CD4-positive, alpha-beta T cell (primary cell): ENCODE results near the gene NKTR. TPM values are rescaled to one million over a fixed set of nuclear protein-coding genes. Genes with fewer than 3 reads are reported as not detected.

Experiments
- ATAC-seq: fragments of 200-7000 bp; cut with Tn5 transposase; one replicate; pipeline ENCODE4 v1.10.0; 2022; ENCODE audit warnings: mild to moderate bottlenecking; ENCODE audit not compliant: poor library complexity
- CTCF ChIA-PET: fragments of 350-600 bp; sonication (Branson Sonifier 250); formaldehyde crosslinking; loops from one replicate; lab custom pipeline; 2021; ENCODE audit warnings: antibody characterized with exemption, inconsistent platforms; lab: Charles Lee
- POLR2A ChIA-PET: fragments of 350-600 bp; sonication (Branson Sonifier 250); formaldehyde crosslinking; loops from one replicate; lab custom pipeline; 2021; ENCODE audit warnings: antibody characterized with exemption, inconsistent platforms; lab: Charles Lee
- DNase-seq, 14 experiments: peaks; one replicate each; pipeline ENCODE4 v3.0.0-alpha.2; 2013 to 2020; ENCODE audit warnings: mixed read lengths in 2 of 14
- H3K27ac ChIP-seq, 2 donors: one replicate each; pipeline versions ENCODE4 v1.5.1 to v1.7.0; 2013; ENCODE audit warnings: low read length in 2 of 2, low read depth in 1 of 2, mild to moderate bottlenecking in 1 of 2
- H3K27me3 ChIP-seq, 2 experiments: 1 replicate in 1 of 2; 2 replicates in 1 of 2; pipeline versions ENCODE4 v1.6.1 to v1.7.0; 2013; ENCODE audit warnings: low read length in 2 of 2, control low read depth in 1 of 2, mild to moderate bottlenecking in 1 of 2, moderate library complexity in 1 of 2; ENCODE audit not compliant: insufficient read depth in 2 of 2, control insufficient read depth in 1 of 2
- H3K36me3 ChIP-seq: one replicate; pipeline ENCODE4 v1.6.1; 2013; ENCODE audit warnings: low read length, control low read depth; ENCODE audit not compliant: insufficient read depth
- H3K4me1 ChIP-seq: one replicate; pipeline ENCODE4 v1.6.1; 2013; ENCODE audit warnings: low read length, control low read depth; ENCODE audit not compliant: insufficient read depth
- H3K4me3 ChIP-seq: one replicate; pipeline ENCODE4 v1.5.1; 2013; ENCODE audit warnings: mild to moderate bottlenecking, low read length, moderate library complexity
- H3K9me3 ChIP-seq, 2 experiments: 1 replicate in 1 of 2; 2 replicates in 1 of 2; pipeline versions ENCODE4 v1.6.1 to v1.7.0; 2013; ENCODE audit warnings: low read length in 2 of 2, mild to moderate bottlenecking in 2 of 2, control low read depth in 1 of 2, moderate library complexity in 1 of 2; ENCODE audit not compliant: control insufficient read depth in 1 of 2, insufficient read depth in 1 of 2
- H3K27ac Mint-ChIP-seq: one replicate; pipeline ENCODE4 v1.8.0; 2020; ENCODE audit warnings: mixed read lengths
- H3K27me3 Mint-ChIP-seq: one replicate; pipeline ENCODE4 v1.8.0; 2021; ENCODE audit warnings: mixed read lengths
- H3K36me3 Mint-ChIP-seq: one replicate; pipeline ENCODE4 v1.8.0; 2021; ENCODE audit warnings: low read depth, mixed read lengths
- H3K4me1 Mint-ChIP-seq: one replicate; pipeline ENCODE4 v1.8.0; 2021; ENCODE audit warnings: low read depth, mixed read lengths
- H3K4me3 Mint-ChIP-seq: one replicate; pipeline ENCODE4 v1.8.0; 2020; ENCODE audit warnings: mild to moderate bottlenecking, mixed read lengths
- H3K9me3 Mint-ChIP-seq: one replicate; pipeline ENCODE4 v1.8.0; 2020; ENCODE audit warnings: mixed read lengths
- CTCF ChIP-seq: fragments of 200-600 bp; IDR thresholded peaks from one replicate; pipeline ENCODE4 v1.8.0; 2022; ENCODE audit warnings: antibody characterized with exemption, mild to moderate bottlenecking
- intact Hi-C, 2 experiments: fragments of 100-400 bp; cut with DNase I in 1 of 2; cut with micrococcal nuclease in 1 of 2; formaldehyde crosslinking; loops; one replicate each; pipeline versions ENCODE4 v1.15.1 to v1.9.0; 2023 to 2025; cut with DNase I, micrococcal nuclease
- total RNA-seq, 174 experiments: library from RNA in 2 of 174; stranded (reverse) in 2 of 174; gene quantifications; one replicate each; pipeline ENCODE4 v1.2.3 and lab custom pipeline; 2021 to 2026

The NKTR gene
- total RNA-seq, 2 experiments from 2014 or later, result 236 to 249 TPM

GRCh38 chr3:42673082-42673481 lies 72.6 kb downstream of the NKTR start:
- no peak overlapping the region for H3K27ac ChIP-seq
- Mint-ChIP-seq H3K27me3 (no peaks in the 10 kb centered on the region), H3K27ac (no peak overlapping the region), H3K36me3 (no peaks in the 10 kb centered on the region), H3K4me3 (no peak overlapping the region), H3K9me3 (peaks cover 9% of the 10 kb centered on the region), H3K4me1 (no peaks in the 10 kb centered on the region)
- peaks cover 5 to 14% of the 10 kb centered on the region in 2 experiments for H3K9me3 ChIP-seq
- peak in 1 of 14 experiments; percentile 25 for DNase-seq
- no peaks in the 10 kb centered on the region for H3K4me1 ChIP-seq
- CTCF ChIA-PET, result no interaction called here
- no peak overlapping the region for H3K4me3 ChIP-seq
- intact Hi-C loops, result no loop called here
- no peak for ATAC-seq
- H3K27me3 ChIP-seq, result no peaks in the 10 kb centered on the region
- POLR2A ChIA-PET, result no interaction called here
- no peaks in the 10 kb centered on the region for H3K36me3 ChIP-seq
- TF ChIP-seq CTCF, result no peak

- peaks cover 9% of the 10 kb centered on the region for H3K9me3 Mint-ChIP-seq
- ATAC-seq, result no peak
These were observed 73.7 kb downstream of the NKTR start for GRCh38 chr3:42674146-42674545.

GRCh38 chr3:42675909-42676308 lies 75.4 kb downstream of the NKTR start:
- Histone ChIP-seq H3K27ac (no peak overlapping the region), H3K4me1 (no peaks in the 10 kb centered on the region), H3K36me3 (no peaks in the 10 kb centered on the region), H3K9me3 (peaks cover 10 to 13% of the 10 kb centered on the region in 2 experiments), H3K4me3 (no peak overlapping the region), H3K27me3 (no peaks in the 10 kb centered on the region)
- intact Hi-C loops, result no loop called here
- H3K4me3 Mint-ChIP-seq, result no peak overlapping the region
- DNase-seq (no peak), ATAC-seq (no peak)
- H3K27me3 Mint-ChIP-seq, result peaks cover 8% of the 10 kb centered on the region
- H3K9me3 Mint-ChIP-seq, result peaks cover 9% of the 10 kb centered on the region
- no peaks in the 10 kb centered on the region for H3K36me3 Mint-ChIP-seq
- no peaks in the 10 kb centered on the region for H3K4me1 Mint-ChIP-seq
- CTCF ChIA-PET, result no interaction called here
- no peak for TF ChIP-seq CTCF
- POLR2A ChIA-PET, result no interaction called here
- H3K27ac Mint-ChIP-seq, result no peak overlapping the region

More at GRCh38 chr3:42674146-42674545, 73.7 kb downstream of the NKTR start:
- no peaks in the 10 kb centered on the region for H3K36me3 Mint-ChIP-seq
- POLR2A ChIA-PET, result no interaction called here
- no peaks in the 10 kb centered on the region for H3K27me3 Mint-ChIP-seq
- H3K4me1 Mint-ChIP-seq, result no peaks in the 10 kb centered on the region
- Histone ChIP-seq H3K4me1 (no peaks in the 10 kb centered on the region), H3K27me3 (no peaks in the 10 kb centered on the region), H3K27ac (no peak overlapping the region), H3K4me3 (no peak overlapping the region), H3K9me3 (peaks cover 10 to 13% of the 10 kb centered on the region in 2 experiments), H3K36me3 (no peaks in the 10 kb centered on the region)
- no peak for TF ChIP-seq CTCF
- no peak overlapping the region for H3K27ac Mint-ChIP-seq
- CTCF ChIA-PET, result no interaction called here
- H3K4me3 Mint-ChIP-seq, result no peak overlapping the region
- intact Hi-C loops, result no loop called here
- DNase-seq, result no peak
